GM18507 (cell line): Measurements from ENCODE around the gene EIF2B1.

Source experiments
- DNase-seq: peaks from one replicate; pipeline ENCODE4 v3.0.0; 2011; ENCODE audit warnings: low read depth; ENCODE audit not compliant: insufficient read length; ENCODE audit errors: extremely low spot score
- FAIRE-seq: peaks from 2 replicates; lab custom pipeline; 2011; peaks lifted over from hg19 to GRCh38; lab: Jason Lieb, UNC

EIF2B1 gene

DNA sequence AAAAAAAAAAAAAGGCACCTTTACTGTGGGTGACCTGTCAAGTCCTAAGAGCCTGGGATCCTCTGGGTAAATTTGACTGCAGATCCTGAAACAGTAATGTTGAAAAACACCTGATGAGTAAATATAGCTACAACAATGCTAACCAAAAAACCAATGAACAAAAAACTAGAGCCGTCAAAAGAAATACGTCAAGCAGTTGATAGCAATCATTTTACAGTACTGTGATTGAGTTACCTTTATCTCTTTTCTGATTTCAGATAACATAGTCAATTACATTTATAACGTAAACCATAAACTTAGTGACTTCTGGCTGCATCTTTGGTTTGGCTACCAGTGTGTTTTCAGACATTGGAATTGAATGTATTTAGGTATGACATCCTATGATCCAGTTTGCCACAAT, 55.2 kb downstream of the EIF2B1 start:
- DNase-seq = no peak

DNA sequence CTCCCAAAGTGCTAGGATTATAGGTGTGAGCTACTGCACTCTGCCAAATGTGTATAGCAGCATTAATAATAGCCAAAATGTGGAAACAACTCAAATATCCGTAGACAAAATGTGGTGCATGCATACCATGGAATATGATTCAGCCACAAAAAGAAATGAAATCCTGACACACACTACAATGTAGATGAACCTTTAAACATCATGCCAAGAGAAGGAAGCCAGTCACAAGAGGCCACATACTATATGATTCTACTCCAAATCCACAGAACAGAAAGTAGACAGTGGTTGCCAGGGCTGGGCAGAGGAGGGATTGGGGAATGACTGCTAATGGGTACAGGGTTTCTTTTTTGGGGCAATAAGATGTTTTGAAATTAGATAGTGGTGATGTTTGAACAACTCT, 56.9 kb downstream of the EIF2B1 start:
- DNase-seq = no peak

More for the DNA sequence above, 55.2 kb downstream of the EIF2B1 start:
- no peak for FAIRE-seq

DNA sequence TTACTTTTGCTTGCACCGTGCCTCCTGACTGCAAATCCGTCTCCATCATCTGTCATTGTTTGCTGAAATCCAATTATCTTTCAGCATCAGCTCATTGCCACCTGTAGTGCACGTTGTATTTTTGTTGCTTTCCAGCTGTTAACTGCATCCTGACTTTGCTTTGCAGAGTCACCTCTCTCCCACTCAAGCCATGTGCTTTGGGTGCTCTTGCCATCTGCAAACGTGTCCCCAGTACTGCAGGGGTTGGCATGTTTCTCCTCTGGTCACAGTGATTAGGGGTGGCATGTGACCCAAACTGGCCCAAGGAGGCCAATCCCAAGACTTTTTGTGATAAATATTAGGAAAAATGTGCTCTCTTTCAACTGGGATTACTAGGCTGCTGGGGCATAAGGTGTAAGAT, 59.6 kb downstream of the EIF2B1 start:
- FAIRE-seq (no peak), DNase-seq (no peak)

More for the DNA sequence above, 56.9 kb downstream of the EIF2B1 start:
- FAIRE-seq = no peak

DNA sequence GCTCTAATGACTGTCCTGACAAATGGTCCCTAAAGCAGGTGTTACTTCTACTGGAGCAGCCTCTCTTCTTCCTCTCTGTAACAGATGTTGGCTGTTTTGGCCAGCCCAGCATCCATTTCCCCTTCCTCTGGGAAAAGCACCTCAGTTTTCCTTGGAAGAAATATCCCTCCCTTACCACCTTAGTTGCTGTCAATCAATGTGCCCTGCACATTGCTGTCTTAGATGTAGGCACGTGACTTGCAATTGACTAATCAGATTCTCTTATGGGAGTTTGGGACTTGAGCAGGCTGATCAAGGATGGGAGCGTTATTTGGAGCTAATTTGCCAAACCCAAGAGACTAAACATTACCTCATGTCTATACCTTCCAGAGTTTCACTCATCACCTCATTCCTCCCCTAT, 61.1 kb downstream of the EIF2B1 start:
- FAIRE-seq = no peak
- DNase-seq = no peak

DNA sequence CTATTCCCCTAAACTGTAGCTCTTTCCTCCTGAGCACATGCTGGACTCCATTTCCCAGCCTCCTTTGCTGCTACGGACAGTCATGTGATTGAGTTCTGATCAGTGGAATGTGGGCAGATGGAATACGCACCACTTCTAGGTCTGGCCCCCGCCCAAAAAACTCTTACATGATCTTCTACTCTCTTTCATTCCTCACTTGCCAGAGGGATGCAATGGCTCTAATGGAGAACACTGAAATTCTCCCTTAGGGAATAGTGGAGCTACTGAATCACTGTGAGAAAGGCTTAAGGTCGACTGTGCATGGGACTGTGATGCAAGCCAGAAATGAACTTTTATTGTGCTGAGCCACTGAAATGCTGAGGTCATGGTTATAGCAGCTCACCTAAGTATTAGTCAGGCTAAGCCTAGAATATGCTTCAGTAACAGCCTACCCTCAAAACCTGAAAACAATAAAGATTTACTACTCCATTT, 62.1 kb downstream of the EIF2B1 start:
- DNase-seq (no peak), FAIRE-seq (no peak)
